DOHH2 (cell line): ENCODE measurements around the gene PCED1B.
"Not testable (repeated sequence)": the region's sequence is repeated elsewhere in the genome, so short reads cannot be mapped to it uniquely, and the experiment has no call there.

Experiments
- H3F3A ChIP-seq: fragments of 200-600 bp; sonication (generic), shearing (Covaris generic); 2 replicates; pipeline ENCODE4 v1.6.0; 2016; ENCODE audit warnings: antibody characterized with exemption, mild to moderate bottlenecking; ENCODE audit not compliant: control insufficient read depth, insufficient read depth
- H3K27ac ChIP-seq: fragments of 200-600 bp; sonication (generic); 2 replicates; pipeline ENCODE4 v1.5.1; 2014; ENCODE audit warnings: low read depth, mild to moderate bottlenecking, low read length, moderate library complexity
- H3K27me3 ChIP-seq: fragments of 200-600 bp; sonication (generic); 2 replicates; pipeline ENCODE4 v1.6.1; 2014; ENCODE audit warnings: mild to moderate bottlenecking, low read length, mixed read lengths; ENCODE audit not compliant: control insufficient read depth
- H3K36me3 ChIP-seq: fragments of 200-600 bp; sonication (generic); 2 replicates; pipeline ENCODE4 v1.6.1; 2014; ENCODE audit warnings: mild to moderate bottlenecking, low read length, moderate library complexity, mixed read lengths; ENCODE audit not compliant: control insufficient read depth
- H3K4me1 ChIP-seq: fragments of 200-600 bp; sonication (generic); 2 replicates; pipeline ENCODE4 v1.6.1; 2014; ENCODE audit warnings: mild to moderate bottlenecking, low read length, mixed read lengths; ENCODE audit not compliant: control insufficient read depth
- H3K4me2 ChIP-seq: fragments of 200-600 bp; sonication (generic); 2 replicates; pipeline ENCODE4 v1.6.0; 2014; ENCODE audit warnings: mild to moderate bottlenecking, low read length, moderate library complexity
- H3K4me3 ChIP-seq: fragments of 200-600 bp; sonication (generic); 2 replicates; pipeline ENCODE4 v1.5.1; 2014; ENCODE audit warnings: mild to moderate bottlenecking, low read length, mixed read lengths
- H3K79me2 ChIP-seq: fragments of 200-600 bp; sonication (generic); 2 replicates; pipeline ENCODE4 v1.6.1; 2014; ENCODE audit warnings: mild to moderate bottlenecking, low read length, mixed read lengths; ENCODE audit not compliant: control insufficient read depth
- H3K9me2 ChIP-seq: fragments of 200-600 bp; sonication (generic); replicated peaks from 2 replicates; pipeline ENCODE4 v1.6.1; 2014; ENCODE audit warnings: mild to moderate bottlenecking, low read length, mixed read lengths; ENCODE audit not compliant: control insufficient read depth
- H3K9me3 ChIP-seq: fragments of 200-600 bp; sonication (generic); 2 replicates; pipeline ENCODE4 v1.6.1; 2014; ENCODE audit warnings: antibody characterized with exemption, low read length, mixed read lengths; ENCODE audit not compliant: control insufficient read depth, insufficient read depth
- H4K20me1 ChIP-seq: fragments of 200-600 bp; sonication (generic); 2 replicates; pipeline ENCODE4 v1.6.0; 2014; ENCODE audit warnings: low read depth, mild to moderate bottlenecking, antibody characterized with exemption, low read length, moderate library complexity; ENCODE audit not compliant: control insufficient read depth, insufficient read depth
- EZH2phosphoT487 ChIP-seq: fragments of 200-600 bp; sonication (generic); IDR thresholded peaks from 2 replicates; pipeline ENCODE4 v1.6.1; 2017; ENCODE audit warnings: borderline replicate concordance, mild to moderate bottlenecking, antibody characterized with exemption, low read length, moderate library complexity, mixed read lengths
- TF ChIP-seq, protein P1 (sequence below): fragments of 200-600 bp; sonication (generic); IDR thresholded peaks from one replicate; pipeline ENCODE4 v1.5.1; 2014; ENCODE audit warnings: antibody characterized with exemption, mild to moderate bottlenecking, low read depth, low read length; ENCODE audit not compliant: poor library complexity, severe bottlenecking

PCED1B gene

DNA sequence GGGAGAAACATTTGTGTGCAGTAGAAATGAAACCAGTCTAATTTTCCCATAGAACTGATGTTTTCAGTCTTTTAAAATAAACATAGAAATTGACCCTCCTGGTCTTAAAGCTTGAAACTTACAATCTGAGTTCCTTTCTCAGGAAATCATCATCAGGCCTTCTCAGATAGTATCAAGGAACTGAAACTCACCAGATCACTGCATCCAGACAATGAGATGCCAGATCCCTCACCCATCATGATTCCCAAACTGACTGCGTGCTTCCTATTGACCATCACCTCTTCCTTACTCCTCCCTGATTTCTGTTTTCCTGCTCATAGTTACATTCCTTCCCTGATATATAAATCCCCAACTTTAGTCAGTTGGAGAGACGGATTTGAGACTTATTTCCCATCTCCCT lies 195.3 kb downstream of the PCED1B start:
- Histone ChIP-seq H3K4me2 (no peak overlapping the region), H3F3A (peaks cover 5% of the 10 kb centered on the region; the same call in 1 of the 2 replicates), H3K4me3 (no peak overlapping the region), H3K9me3 (no peaks in the 10 kb centered on the region), H4K20me1 (no peaks in the 10 kb centered on the region), H3K79me2 (no peaks in the 10 kb centered on the region), H3K4me1 (peaks cover 56% of the 10 kb centered on the region), H3K9me2 (no peaks in the 10 kb centered on the region), H3K27ac (no peak overlapping the region), H3K36me3 (no peaks in the 10 kb centered on the region), H3K27me3 (no peaks in the 10 kb centered on the region)
- no peak for TF ChIP-seq EZH2phosphoT487
- TF ChIP-seq, protein P1, sequence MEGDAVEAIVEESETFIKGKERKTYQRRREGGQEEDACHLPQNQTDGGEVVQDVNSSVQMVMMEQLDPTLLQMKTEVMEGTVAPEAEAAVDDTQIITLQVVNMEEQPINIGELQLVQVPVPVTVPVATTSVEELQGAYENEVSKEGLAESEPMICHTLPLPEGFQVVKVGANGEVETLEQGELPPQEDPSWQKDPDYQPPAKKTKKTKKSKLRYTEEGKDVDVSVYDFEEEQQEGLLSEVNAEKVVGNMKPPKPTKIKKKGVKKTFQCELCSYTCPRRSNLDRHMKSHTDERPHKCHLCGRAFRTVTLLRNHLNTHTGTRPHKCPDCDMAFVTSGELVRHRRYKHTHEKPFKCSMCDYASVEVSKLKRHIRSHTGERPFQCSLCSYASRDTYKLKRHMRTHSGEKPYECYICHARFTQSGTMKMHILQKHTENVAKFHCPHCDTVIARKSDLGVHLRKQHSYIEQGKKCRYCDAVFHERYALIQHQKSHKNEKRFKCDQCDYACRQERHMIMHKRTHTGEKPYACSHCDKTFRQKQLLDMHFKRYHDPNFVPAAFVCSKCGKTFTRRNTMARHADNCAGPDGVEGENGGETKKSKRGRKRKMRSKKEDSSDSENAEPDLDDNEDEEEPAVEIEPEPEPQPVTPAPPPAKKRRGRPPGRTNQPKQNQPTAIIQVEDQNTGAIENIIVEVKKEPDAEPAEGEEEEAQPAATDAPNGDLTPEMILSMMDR = no peak

DNA sequence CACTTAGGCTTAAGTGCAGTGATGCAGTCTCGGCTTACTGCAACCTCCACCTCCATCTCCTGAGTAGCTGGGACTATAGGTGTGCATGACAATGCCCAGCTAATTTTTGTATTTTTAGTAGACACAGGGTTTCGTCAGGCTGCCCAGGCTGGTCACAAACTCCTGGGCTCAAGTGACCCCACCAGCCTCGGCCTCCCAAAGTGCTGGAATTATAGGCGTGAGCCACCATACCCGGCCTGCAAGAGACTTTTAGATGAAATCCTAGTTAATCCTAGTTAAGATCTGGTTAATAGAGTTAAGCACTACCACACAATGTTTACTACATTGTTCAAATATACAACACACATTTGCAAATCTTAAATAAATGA lies 196.8 kb downstream of the PCED1B start:
- H3F3A ChIP-seq = peaks cover 3% of the 10 kb centered on the region; the same call in 1 of the 2 replicates
- no peaks in the 10 kb centered on the region for H3K9me2 ChIP-seq
- peak overlapping the region; percentile 52 for H3K4me3 ChIP-seq
- H3K9me3 ChIP-seq = no peaks in the 10 kb centered on the region
- no peaks in the 10 kb centered on the region for H3K27me3 ChIP-seq
- H3K4me1 ChIP-seq = peaks cover 41% of the 10 kb centered on the region
- no peak for TF ChIP-seq EZH2phosphoT487
- TF ChIP-seq, protein P1 = no peak
- H3K4me2 ChIP-seq = peak overlapping the region; percentile 63
- no peaks in the 10 kb centered on the region for H4K20me1 ChIP-seq
- no peaks in the 10 kb centered on the region for H3K36me3 ChIP-seq
- H3K27ac ChIP-seq = peak overlapping the region; percentile 31; the same call in 1 of the 2 replicates
- no peaks in the 10 kb centered on the region for H3K79me2 ChIP-seq

DNA sequence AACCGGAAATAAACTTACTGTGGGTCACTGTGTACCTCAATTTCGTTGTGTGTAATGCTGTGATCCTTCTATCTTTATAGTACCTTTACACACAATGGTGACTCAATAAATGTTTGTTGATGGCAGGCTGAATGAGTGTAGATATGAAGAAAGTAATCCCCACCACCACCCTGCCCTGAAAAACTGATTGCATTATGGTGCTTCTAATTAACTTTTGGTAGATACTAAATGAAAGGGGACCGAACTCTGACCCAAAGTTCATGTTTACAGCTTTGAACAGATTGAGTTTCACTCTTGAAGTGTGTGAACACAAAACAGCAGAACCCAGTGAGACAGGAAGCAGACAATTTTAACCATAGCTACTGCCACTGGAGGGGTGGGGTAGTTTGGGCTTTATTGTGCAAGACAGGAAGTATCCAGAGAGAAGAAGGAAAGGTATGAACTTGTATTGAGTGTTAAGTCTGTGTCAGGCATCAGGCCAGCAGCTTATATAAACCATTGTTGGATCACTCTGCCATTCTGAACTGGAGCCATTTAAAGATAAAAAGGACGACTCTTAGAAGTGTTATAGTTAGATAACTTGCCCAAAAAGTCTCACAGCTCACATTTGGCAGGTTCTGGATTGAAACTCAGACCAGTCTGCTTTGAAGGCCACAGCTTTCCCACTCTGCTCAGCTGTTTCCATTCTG lies 197.3 kb downstream of the PCED1B start:
- no peaks in the 10 kb centered on the region for H3F3A ChIP-seq
- H3K36me3 ChIP-seq = no peaks in the 10 kb centered on the region
- peak overlapping the region; percentile 63 for H3K4me2 ChIP-seq
- no peaks in the 10 kb centered on the region for H3K79me2 ChIP-seq
- H3K4me1 ChIP-seq = peaks cover 38% of the 10 kb centered on the region
- no peaks in the 10 kb centered on the region for H3K27me3 ChIP-seq
- peak overlapping the region; percentile 31 for H3K27ac ChIP-seq
- no peaks in the 10 kb centered on the region for H3K9me2 ChIP-seq
- TF ChIP-seq EZH2phosphoT487 = no peak
- no peaks in the 10 kb centered on the region for H3K9me3 ChIP-seq
- no peaks in the 10 kb centered on the region for H4K20me1 ChIP-seq
- peak overlapping the region; percentile 52 for H3K4me3 ChIP-seq

DNA sequence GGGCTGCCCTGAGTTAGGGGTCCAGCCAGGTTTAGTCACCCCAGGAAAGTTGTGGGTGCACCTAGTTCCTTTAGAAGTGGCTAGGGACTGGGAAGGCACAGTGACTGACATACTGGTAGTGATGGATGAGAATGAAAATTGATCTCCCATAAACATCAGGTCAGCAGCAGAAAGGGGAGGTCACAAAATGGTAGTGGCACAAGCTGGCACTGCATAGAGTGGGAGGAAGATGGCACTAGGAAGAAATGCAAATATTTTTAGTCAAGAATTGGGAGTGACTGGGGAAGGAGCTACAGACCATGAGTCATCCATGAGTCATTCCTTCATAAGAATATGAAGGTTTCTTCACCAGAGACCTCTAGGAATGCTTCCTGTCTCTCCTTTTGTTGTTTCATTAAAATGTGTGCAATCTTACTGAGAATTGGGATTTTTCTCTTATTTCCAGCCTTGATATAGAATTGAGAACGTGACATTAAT lies 198.6 kb downstream of the PCED1B start:
- TF ChIP-seq, protein P1 = no peak
- no peak for TF ChIP-seq EZH2phosphoT487
- Histone ChIP-seq H3K4me1 (peaks cover 33% of the 10 kb centered on the region), H3K79me2 (no peaks in the 10 kb centered on the region), H3K36me3 (no peaks in the 10 kb centered on the region), H3K9me3 (no peaks in the 10 kb centered on the region), H3K27ac (no peak overlapping the region), H4K20me1 (no peaks in the 10 kb centered on the region), H3K4me2 (no peak overlapping the region), H3F3A (no peaks in the 10 kb centered on the region), H3K9me2 (no peaks in the 10 kb centered on the region), H3K27me3 (no peaks in the 10 kb centered on the region), H3K4me3 (no peak overlapping the region)

- H3K27ac ChIP-seq, H3K36me3 ChIP-seq, H3K4me3 ChIP-seq, H3K9me2 ChIP-seq, H3K79me2 ChIP-seq, H3F3A ChIP-seq, H3K9me3 ChIP-seq, H4K20me1 ChIP-seq, H3K27me3 ChIP-seq, H3K4me2 ChIP-seq: not testable (repeated sequence)
- H3K4me1 ChIP-seq = peaks cover 25% of the 10 kb centered on the region
These were observed 200.3 kb downstream of the PCED1B start for GRCh38 chr12:47279758-47280157.
